CD4-positive, alpha-beta T cell treated with Interleukin-12 subunit alpha and Interleukin-12 subunit beta, for 1 hour (primary cell): ENCODE results near the gene PCSK9.

Experiments
- DNase-seq: peaks from one replicate; pipeline ENCODE4 v3.0.0-alpha.2; 2020

PCSK9 gene

GRCh38 chr1:55044617-55045397 is 5.5 kb downstream of the PCSK9 start:
- no peak for DNase-seq

DNA sequence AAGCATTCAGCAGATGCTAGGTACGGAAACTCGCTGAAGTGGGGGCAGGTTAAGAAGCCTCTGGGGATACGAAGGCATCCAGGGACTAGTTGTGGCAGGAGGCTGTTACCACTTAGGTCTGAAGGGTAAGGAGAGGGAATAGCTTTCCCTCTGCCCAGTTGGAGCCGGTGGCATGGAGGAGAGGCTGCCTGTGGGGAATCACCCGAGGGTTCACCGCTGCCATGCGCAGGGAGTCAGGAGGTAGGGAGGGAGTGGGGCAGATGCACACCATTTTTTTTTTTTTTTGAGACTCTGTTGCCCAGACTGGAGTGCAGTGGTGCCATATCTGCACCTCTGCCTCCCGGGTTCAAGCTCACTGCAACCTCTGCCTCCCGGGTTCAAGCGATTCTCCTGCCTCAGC is 6.1 kb downstream of the PCSK9 start:
- no peak for DNase-seq

DNA sequence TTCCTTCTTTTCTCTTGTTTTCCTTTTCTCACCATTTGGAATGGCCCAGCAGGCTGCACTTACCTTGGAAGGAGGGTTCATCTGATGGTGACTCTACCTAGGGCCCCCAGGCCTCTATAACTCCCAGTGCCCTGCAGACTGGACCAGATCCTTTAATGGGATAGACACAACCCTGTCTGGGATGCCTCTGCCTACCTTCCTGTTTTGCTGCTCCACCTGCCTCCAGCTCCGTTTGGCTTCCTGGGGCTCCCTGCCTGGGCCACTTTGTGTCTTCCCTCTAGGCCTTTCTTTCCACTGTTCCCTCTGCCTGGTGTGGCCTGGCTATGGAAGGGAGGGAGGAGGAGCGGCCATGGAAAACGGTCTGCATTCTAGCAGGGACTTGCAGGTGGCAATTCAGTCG is 7.5 kb downstream of the PCSK9 start:
- DNase-seq: no peak

DNA sequence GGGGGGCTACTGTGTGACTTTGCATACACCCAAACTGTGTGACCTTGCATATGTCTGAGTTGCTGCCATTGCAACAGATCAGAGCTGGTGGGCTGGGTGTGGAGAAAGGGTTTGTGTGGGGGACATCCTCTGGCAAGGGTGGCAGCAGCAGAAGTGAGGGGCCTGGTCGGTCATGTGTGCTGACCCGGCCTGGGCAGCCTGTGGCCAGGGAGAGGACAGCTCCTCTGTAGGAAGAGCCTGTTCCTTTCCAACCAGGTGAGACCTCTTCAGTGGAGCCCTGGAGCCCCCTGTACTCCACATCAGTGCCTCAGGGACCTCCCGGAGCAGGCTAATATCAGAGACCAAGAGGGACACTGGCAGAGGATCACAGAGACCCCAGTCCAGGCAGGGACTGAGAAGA is 8.3 kb downstream of the PCSK9 start:
- no peak for DNase-seq

DNA sequence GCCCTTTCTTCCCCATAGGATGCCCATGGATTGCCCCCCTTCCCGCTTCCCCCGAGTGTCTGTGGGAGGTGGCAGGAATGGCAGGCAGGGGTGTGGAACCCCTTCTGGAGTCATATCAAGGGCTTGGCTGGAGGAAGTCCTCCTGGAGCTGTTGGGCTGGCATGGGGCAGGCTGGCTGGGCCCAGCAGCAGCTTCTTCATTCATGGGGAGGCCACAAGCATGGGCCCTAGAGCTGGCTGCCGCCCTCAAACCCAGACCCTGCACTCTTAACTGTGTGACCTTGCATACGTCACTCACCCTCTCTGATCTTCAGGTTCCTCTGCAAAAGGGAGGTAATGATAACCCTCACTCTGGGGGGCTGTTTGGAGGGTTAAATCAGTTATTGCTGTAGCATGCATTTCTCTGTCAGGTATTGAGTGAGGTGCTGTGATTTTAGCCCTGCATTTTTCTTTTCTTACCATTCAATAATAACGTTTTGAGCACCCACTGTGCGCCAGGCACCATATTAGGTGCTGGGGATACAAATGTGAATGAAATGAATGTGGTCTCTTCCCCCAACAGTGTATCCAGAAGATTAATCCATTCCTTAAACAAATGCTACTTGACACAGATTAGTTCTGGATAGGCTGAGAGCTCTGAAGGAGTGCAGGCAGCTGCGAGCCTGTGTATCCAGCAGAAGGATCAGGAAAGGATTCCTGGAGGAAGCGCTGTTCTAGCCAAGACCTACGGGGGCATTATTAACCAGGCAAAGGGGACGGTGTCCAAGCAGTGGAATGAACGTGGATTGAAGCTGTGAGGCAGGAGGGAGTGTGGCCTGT is 9.3 kb downstream of the PCSK9 start:
- DNase-seq: no peak

DNA sequence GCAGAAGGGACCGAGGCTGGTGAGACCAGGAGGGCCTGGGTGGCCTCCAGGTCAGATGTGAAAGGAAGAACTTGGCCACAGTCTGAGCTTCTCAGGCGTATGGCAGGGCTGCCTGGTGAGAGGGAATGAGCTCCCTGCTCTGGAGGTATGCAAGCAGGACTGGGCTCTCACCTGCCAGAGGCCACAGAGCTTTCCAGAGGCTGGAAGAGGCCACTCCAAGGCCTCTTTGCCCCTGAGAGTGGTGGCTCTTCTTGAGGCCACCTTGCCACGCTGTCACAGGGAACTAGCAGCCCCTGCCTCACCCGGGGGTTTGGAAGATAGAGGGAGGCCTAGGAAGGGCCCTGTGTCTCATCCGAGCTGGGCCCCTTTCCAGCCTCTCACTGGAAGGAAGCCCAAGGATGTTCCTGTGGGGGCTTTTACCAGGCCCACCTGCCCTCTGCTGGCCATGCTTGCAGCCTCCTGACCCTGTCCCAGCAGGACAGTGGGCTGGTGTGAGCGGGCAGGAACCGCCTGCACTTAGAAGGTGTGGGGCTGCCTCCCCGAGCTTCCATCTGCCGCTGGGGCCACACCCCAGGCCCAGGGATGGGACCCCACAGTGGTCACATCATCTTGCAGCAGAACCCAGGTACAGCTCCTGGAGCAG is 10.0 kb downstream of the PCSK9 start:
- no peak for DNase-seq

- DNase-seq: no peak
These were observed 10.5 kb downstream of the PCSK9 start for GRCh38 chr1:55049914-55050278.

- DNase-seq: no peak
These were observed 10.9 kb downstream of the PCSK9 start for GRCh38 chr1:55050283-55050682.

DNA sequence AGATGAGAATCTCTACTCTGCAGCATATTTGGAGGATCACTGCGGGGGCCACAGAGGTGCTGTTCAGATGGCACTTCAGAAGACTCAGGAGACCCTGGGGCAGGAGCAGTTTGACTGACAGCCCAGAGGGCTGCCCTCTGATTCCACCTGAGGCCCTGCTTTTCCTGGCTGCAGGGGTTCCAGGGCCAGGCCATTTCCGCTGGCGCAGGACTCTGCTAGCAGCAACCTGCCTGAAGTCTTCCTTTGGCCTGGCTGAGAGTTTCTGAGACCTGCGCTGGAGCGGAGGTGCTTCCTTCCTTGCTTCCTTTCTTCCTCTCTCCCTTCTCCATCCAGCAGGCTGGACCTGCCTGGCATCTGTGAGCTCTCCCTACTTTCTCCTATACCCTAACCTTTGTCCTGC is 11.8 kb downstream of the PCSK9 start:
- no peak for DNase-seq

GRCh38 chr1:55051621-55052020 is 12.3 kb downstream of the PCSK9 start:
- DNase-seq: no peak

DNA sequence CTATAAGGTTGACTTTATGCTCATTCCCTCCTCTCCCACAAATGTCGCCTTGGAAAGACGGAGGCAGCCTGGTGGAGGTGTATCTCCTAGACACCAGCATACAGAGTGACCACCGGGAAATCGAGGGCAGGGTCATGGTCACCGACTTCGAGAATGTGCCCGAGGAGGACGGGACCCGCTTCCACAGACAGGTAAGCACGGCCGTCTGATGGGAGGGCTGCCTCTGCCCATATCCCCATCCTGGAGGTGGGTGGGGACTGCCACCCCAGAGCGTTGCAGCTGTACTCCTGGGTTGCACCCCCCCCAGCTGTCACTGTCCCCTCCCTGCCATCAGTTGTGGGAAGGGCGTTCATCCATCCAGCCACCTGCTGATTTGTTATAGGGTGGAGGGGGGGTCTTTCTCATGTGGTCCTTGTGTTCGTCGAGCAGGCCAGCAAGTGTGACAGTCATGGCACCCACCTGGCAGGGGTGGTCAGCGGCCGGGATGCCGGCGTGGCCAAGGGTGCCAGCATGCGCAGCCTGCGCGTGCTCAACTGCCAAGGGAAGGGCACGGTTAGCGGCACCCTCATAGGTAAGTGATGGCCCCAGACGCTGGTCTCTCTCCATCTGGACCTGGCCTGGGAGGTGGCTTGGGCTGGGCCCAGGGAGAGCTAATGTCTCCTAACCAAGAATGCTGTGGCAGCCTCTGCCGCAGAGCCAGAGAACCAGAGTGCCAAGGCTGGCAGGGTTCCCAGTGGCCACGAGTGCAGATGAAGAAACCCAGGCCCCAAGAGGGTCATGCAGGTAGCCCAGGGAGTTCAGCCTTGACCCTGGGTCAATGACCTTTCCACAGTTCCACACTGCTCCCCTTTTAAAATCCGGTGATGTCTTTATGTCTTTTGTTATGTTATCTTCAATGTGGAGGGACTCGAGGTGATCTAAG is 13.1 kb downstream of the PCSK9 start:
- DNase-seq: no peak

DNA sequence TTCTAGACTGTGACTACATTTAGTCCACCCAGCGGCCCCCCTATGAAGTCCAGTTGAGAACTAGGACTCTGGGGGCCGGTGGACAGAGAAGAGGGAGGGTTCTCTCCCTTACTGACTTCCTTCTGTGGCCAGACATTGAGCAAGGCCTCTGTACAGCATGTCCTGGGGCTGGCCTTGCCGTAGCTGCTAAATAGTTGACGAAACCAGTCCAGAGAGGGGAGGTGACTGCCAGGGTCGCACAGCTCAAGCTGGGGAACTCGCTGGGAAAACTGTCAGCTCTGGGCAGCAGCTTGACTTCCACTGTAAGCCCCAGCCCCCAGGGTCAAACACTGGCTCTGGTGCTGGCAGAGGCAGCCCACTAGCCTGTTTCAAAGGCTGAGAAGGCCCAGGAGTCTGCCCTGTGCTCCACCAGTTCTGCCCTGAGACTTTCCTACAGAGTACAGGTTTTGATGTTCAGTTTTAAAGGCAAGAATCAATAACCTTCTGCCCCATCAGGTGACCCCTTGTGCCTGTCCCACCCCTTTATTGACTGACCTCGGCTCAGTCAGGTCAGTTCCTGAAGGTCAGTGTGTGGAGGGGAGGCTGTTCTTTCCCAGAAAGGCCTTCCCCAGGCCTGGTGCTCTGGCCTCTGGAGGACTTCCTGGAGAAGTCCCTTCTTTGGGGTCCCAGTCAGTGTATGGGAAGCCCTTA is 14.1 kb downstream of the PCSK9 start:
- no peak for DNase-seq

DNA sequence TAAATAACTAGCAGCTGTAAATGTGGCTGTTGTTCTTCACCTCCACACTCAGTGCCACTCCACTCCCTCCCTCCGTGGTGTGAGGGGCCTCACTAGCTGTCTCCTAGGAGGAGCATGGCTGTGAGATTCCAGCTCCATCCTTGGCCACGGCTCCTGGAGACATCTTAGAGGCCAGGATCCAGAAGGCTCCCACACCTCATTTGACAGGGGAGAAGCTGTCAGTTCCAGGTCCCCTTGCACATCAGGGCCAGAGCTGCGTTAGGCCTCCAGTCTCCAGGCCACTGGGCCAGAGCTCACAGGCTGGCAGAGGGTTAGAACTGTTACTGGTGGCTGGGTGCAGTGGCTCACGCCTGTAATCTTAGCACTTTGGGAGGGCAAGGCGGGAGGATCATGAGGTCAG is 15.0 kb downstream of the PCSK9 start:
- DNase-seq: no peak

DNA sequence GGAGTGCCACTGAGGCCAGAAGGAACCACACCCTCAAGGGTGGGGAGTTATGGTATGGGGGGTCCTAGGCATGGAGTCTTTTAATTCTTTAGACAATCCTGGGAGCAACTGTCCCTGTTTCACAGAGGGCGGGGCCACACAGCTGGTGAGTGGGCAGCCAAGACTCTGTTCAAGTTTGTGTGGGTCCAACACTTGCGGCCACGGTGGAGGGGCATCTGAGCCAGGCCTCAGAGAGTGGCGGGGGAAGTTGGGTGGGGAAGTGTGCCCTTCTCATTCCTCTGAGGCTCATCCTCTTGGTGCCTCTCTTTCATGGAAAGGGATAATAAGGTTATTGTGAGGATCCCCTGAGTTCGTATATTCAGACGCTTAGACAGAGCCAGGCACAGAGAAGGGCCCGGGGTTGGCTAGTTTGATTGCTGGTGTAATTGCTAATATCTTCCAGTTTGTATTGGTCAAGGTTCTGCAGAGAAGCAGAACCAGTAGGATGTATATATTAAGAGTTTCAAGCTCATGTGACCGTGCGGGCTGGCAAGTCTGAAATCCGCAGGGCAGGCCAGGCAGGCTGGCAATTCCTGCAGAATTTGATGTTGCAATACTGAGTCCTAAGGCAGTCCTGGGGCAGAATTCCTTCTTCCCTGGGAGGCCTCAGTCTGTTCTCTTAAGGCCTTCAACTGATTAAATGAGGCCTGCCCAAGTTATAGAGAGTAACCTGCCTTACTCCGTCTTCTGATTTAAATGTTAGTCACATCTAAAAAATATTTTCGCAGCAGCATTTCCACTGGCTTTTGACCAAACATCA is 15.9 kb downstream of the PCSK9 start:
- no peak for DNase-seq

DNA sequence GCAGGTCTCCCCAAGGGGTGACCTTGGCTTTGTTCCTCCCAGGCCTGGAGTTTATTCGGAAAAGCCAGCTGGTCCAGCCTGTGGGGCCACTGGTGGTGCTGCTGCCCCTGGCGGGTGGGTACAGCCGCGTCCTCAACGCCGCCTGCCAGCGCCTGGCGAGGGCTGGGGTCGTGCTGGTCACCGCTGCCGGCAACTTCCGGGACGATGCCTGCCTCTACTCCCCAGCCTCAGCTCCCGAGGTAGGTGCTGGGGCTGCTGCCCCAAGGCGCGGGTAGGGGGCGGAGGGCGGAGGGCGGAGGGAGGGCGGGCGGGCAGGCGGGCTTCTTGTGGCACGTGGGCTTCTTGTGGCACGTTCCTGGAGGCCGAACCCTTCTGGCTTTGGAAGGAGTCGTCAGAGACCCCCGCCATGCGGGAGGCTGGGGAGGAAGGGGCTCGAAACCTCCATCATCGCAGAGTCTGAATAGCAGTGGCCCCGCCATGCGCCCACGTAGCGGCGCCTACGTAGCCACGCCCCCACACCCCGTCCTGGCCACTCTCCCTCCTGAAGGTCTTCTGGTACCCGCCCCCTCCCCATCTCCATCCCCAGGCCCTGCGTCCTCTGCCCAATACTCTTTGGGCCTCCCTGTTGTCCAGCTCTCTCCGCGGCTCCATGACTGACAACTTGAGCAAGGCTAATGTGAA is 16.7 kb downstream of the PCSK9 start:
- no peak for DNase-seq

GRCh38 chr1:55056632-55056992 is 17.3 kb downstream of the PCSK9 start:
- DNase-seq: no peak

- no peak for DNase-seq
These were observed 18.1 kb downstream of the PCSK9 start for GRCh38 chr1:55057270-55057955.

- DNase-seq: no peak
These were observed 18.6 kb downstream of the PCSK9 start for GRCh38 chr1:55057956-55058298.

DNA sequence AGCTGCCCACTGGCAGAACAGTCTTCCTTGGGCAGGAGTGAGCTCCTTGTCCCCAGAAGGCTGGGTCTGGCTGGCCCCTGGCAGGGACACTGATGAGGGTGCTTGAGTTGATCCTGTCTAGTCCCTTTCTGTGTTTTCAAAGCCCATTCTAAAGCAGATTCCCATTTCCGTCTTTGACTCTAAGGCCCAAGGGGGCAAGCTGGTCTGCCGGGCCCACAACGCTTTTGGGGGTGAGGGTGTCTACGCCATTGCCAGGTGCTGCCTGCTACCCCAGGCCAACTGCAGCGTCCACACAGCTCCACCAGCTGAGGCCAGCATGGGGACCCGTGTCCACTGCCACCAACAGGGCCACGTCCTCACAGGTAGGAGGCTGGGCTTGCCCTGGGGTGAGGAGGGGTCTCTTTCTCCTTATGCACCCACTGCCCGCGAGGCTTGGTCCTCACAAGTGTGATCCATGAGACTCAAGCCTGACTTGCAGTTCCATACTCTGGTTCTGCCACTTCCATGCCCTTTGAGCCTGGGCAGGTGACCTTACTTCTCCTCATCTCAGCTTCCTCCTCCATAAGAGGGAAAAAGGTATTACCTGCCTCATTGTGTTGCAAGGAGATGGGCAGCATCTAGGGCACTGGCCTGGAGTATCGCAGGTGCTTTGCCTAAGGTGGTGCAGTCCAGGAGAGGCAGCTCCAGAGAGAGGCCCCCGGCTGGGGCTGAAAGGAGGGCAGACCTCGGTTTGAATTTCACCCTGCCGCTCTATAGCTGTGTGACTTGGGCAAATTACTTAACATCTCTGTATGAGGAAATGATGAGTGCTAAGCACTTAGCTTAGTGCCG is 20.2 kb downstream of the PCSK9 start:
- DNase-seq: no peak
